ENCODE measurements around the gene EEF1AKMT2.

The EEF1AKMT2 gene

DNA sequence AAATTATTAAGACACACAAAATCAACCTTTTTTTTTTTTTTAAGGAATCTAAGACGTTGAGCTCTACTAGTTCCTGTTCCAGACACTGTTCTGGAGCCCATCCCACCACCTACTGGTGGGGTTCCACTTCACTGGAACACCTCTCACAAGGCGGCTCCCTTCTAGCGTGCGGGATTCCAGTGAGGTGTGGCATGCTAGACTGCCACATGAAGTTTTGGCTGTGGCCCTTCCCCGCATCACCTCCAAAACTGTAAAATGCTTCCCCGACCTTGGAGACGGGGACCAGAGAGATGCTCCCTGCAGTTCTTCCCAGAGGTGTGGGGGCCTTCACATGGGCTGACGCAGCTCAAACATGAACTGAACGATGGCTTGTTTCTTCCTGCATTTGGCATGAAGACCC is 60.1 kb downstream of the EEF1AKMT2 start:
- no peak overlapping the region for H3K4me3 ChIP-seq (ENCODE audit: insufficient read length, low read depth)
- TF ChIP-seq SUZ12 (IDR thresholded peaks at IDR 0.05; ENCODE audit: extremely low read depth, insufficient read depth, insufficient read length): no peak
- no peak for TF ChIP-seq ZNF274 (IDR thresholded peaks at IDR 0.05; ENCODE audit: low read depth, low read length)
- no peak for TF ChIP-seq YY1 (IDR thresholded peaks at IDR 0.05; ENCODE audit: insufficient read depth, insufficient read length)
- H3K36me3 ChIP-seq (ENCODE audit: insufficient read depth, insufficient read length, low read length): peaks cover 31% of the 10 kb centered on the region
- no peaks in the 10 kb centered on the region for H3K9me3 ChIP-seq (ENCODE audit: insufficient read depth, low read length)
- H3K9ac ChIP-seq (ENCODE audit: insufficient read length, low read depth): no peak overlapping the region
- H3K27me3 ChIP-seq (ENCODE audit: insufficient read depth, insufficient read length): no peaks in the 10 kb centered on the region
- DNase-seq (ENCODE audit: low read depth, low spot score): no peak
- H3K4me1 ChIP-seq (ENCODE audit: insufficient read depth, insufficient read length): peaks cover 6% of the 10 kb centered on the region

DNA sequence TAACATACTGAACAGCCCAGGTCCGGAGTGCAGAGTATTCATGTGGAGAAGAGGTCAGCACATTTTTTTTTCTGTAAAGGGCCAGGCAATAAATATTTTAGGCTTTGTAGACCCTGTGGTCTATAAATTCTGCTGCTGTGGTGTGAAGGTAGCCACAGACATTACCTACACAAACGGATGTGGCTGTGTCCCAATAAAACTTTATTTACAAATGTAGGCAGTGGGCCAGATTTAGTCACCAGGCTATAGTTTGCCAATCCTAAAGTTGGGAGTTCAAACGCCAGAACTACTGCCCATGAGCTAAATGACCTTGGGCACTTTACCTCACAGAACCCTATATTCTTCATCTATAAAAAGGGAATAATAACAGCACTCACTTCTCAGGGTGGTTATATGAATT is 60.9 kb downstream of the EEF1AKMT2 start:
- no peak overlapping the region for H3K4me3 ChIP-seq (ENCODE audit: insufficient read length, low read depth)
- TF ChIP-seq YY1 (IDR thresholded peaks at IDR 0.05; ENCODE audit: insufficient read depth, insufficient read length): no peak
- TF ChIP-seq SUZ12 (IDR thresholded peaks at IDR 0.05; ENCODE audit: extremely low read depth, insufficient read depth, insufficient read length): no peak
- no peak for TF ChIP-seq ZNF274 (IDR thresholded peaks at IDR 0.05; ENCODE audit: low read depth, low read length)
- H3K27me3 ChIP-seq (ENCODE audit: insufficient read depth, insufficient read length): no peaks in the 10 kb centered on the region
- peaks cover 5% of the 10 kb centered on the region for H3K4me1 ChIP-seq (ENCODE audit: insufficient read depth, insufficient read length)
- H3K9ac ChIP-seq (ENCODE audit: insufficient read length, low read depth): no peak overlapping the region
- H3K9me3 ChIP-seq (ENCODE audit: insufficient read depth, low read length): no peaks in the 10 kb centered on the region
- no peak for DNase-seq (ENCODE audit: low read depth, low spot score)
- peaks cover 31% of the 10 kb centered on the region for H3K36me3 ChIP-seq (ENCODE audit: insufficient read depth, insufficient read length, low read length)

DNA sequence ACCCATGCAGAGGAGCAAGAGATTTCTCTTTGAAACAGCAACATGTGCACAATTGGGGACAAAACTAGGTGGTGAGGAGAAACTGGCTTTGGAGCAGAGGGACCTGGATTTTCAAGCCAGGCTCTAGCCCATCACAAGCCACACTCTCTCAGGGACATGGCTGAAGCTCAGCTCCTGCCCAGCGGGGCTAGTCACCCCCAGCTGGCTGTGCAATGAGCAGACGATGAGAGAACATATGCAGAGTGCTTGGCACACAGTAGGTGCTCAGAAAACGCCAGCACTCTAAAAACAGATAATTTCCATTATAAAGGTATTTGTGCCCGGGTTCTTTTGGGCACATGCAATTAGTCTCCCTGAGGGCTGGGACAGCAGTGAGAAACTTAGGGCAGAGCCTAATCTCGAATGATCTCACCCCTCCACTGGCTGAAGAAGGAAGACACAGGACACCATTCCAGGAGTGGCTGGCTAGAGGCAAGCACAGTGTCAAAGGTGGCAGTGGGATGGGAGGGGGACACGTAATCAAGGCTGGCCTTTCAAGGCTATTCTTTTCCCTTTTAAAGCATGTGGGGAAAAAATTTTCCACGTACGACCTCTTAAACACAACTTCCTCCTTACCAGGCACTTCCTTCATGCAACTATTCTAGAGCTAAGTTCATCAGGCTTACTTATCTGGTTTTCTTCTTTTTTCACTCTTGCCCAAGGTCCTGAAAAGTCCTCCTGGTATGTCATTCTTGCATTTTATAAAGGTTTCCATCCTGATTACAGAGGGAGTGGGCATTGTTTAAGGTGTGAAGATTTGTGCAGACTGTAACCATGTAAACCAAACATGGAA is 62.6 kb downstream of the EEF1AKMT2 start:
- Histone ChIP-seq H3K27me3 (ENCODE audit: insufficient read depth, insufficient read length) (no peaks in the 10 kb centered on the region), H3K4me3 (ENCODE audit: insufficient read length, low read depth) (no peak overlapping the region), H3K36me3 (ENCODE audit: insufficient read depth, insufficient read length, low read length) (peaks cover 22% of the 10 kb centered on the region), H3K4me1 (ENCODE audit: insufficient read depth, insufficient read length) (peaks cover 6% of the 10 kb centered on the region), H3K9ac (ENCODE audit: insufficient read length, low read depth) (no peak overlapping the region), H3K9me3 (ENCODE audit: insufficient read depth, low read length) (no peaks in the 10 kb centered on the region)
- DNase-seq (ENCODE audit: low read depth, low spot score): no peak
- no peak for TF ChIP-seq YY1 (IDR thresholded peaks at IDR 0.05; ENCODE audit: insufficient read depth, insufficient read length)
- no peak for TF ChIP-seq ZNF274 (IDR thresholded peaks at IDR 0.05; ENCODE audit: low read depth, low read length)
- TF ChIP-seq SUZ12 (IDR thresholded peaks at IDR 0.05; ENCODE audit: extremely low read depth, insufficient read depth, insufficient read length): no peak

DNA sequence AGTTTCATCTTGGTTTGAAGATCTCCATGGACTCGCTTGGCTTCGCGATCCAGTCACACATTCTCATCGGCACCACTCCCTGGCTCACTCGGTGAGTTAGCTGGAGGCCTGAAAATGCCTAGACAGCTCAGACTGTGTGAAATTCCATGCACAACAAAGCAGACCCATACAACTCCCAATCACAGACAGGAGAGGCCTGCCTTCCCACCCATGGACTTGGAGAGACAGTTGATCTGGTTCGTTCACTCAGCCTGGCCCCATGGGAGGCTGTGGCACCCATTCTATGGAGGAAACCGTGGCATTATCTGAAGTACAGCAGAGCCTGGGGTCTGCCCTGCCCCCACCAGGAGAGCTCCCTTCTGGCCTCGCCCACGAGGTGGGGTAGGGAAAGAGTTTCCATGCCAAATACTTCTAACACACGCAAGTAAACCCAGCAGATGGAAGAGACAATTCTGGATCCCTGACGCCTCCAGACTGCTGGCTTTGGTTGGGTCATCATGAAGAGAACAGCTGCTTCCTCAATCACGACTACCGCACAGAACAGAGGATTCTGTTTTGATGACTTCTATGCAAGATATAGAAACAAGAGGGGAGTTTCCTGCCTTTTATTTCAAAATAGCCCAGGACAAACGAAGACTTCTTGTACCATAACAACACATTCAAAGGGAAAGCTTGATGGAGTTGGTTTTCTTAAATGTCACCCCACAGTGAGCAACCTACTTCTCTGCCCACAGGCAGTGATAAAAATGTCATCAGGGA is 63.4 kb downstream of the EEF1AKMT2 start:
- H3K36me3 ChIP-seq (ENCODE audit: insufficient read depth, insufficient read length, low read length): peaks cover 22% of the 10 kb centered on the region
- H3K4me1 ChIP-seq (ENCODE audit: insufficient read depth, insufficient read length): peaks cover 8% of the 10 kb centered on the region
- H3K9me3 ChIP-seq (ENCODE audit: insufficient read depth, low read length): no peaks in the 10 kb centered on the region
- H3K9ac ChIP-seq (ENCODE audit: insufficient read length, low read depth): no peak overlapping the region
- H3K27me3 ChIP-seq (ENCODE audit: insufficient read depth, insufficient read length): no peaks in the 10 kb centered on the region
- DNase-seq (ENCODE audit: low read depth, low spot score): no peak
- no peak overlapping the region for H3K4me3 ChIP-seq (ENCODE audit: insufficient read length, low read depth)
- TF ChIP-seq YY1 (IDR thresholded peaks at IDR 0.05; ENCODE audit: insufficient read depth, insufficient read length) (no peak), ZNF274 (IDR thresholded peaks at IDR 0.05; ENCODE audit: low read depth, low read length) (no peak), SUZ12 (IDR thresholded peaks at IDR 0.05; ENCODE audit: extremely low read depth, insufficient read depth, insufficient read length) (no peak)

- Histone ChIP-seq H3K36me3 (ENCODE audit: insufficient read depth, insufficient read length, low read length) (peaks cover 17% of the 10 kb centered on the region), H3K4me3 (ENCODE audit: insufficient read length, low read depth) (no peak overlapping the region), H3K27me3 (ENCODE audit: insufficient read depth, insufficient read length) (no peaks in the 10 kb centered on the region), H3K4me1 (ENCODE audit: insufficient read depth, insufficient read length) (peaks cover 8% of the 10 kb centered on the region), H3K9me3 (ENCODE audit: insufficient read depth, low read length) (no peaks in the 10 kb centered on the region), H3K9ac (ENCODE audit: insufficient read length, low read depth) (no peak overlapping the region)
- no peak for DNase-seq (ENCODE audit: low read depth, low spot score)
- no peak for TF ChIP-seq SUZ12 (IDR thresholded peaks at IDR 0.05; ENCODE audit: extremely low read depth, insufficient read depth, insufficient read length)
- TF ChIP-seq YY1 (IDR thresholded peaks at IDR 0.05; ENCODE audit: insufficient read depth, insufficient read length): no peak
- no peak for TF ChIP-seq ZNF274 (IDR thresholded peaks at IDR 0.05; ENCODE audit: low read depth, low read length)
These were observed 64.2 kb downstream of the EEF1AKMT2 start for GRCh38 chr10:124727361-124727960.

GRCh38 chr10:124725791-124726190 is 65.9 kb downstream of the EEF1AKMT2 start:
- peaks cover 11% of the 10 kb centered on the region for H3K36me3 ChIP-seq (ENCODE audit: insufficient read depth, insufficient read length, low read length)
- H3K9me3 ChIP-seq (ENCODE audit: insufficient read depth, low read length): no peaks in the 10 kb centered on the region
- no peak for DNase-seq (ENCODE audit: low read depth, low spot score)
- no peak overlapping the region for H3K4me3 ChIP-seq (ENCODE audit: insufficient read length, low read depth)
- peaks cover 8% of the 10 kb centered on the region for H3K4me1 ChIP-seq (ENCODE audit: insufficient read depth, insufficient read length)
- no peak overlapping the region for H3K9ac ChIP-seq (ENCODE audit: insufficient read length, low read depth)
- no peaks in the 10 kb centered on the region for H3K27me3 ChIP-seq (ENCODE audit: insufficient read depth, insufficient read length)
- TF ChIP-seq SUZ12 (IDR thresholded peaks at IDR 0.05; ENCODE audit: extremely low read depth, insufficient read depth, insufficient read length): no peak
- TF ChIP-seq YY1 (IDR thresholded peaks at IDR 0.05; ENCODE audit: insufficient read depth, insufficient read length): no peak
- TF ChIP-seq ZNF274 (IDR thresholded peaks at IDR 0.05; ENCODE audit: low read depth, low read length): no peak

All from NT2/D1 (cell line).